Measurements from ENCODE around the gene TTC7B.

DNA sequence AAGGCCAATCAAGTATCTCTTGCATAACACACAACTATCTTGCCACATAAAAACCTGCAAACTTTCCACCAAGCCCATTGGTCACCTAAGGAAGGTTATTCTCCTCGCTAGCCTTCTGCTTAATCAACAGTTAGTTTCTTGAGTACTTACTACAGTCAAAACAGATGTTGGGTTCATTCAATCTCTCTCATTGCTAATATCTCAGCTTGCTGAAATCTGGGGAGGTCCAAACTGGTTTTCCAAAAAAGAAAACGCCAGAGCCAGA, 74.6 kb downstream of the TTC7B start:
- TF ChIP-seq, protein P1, sequence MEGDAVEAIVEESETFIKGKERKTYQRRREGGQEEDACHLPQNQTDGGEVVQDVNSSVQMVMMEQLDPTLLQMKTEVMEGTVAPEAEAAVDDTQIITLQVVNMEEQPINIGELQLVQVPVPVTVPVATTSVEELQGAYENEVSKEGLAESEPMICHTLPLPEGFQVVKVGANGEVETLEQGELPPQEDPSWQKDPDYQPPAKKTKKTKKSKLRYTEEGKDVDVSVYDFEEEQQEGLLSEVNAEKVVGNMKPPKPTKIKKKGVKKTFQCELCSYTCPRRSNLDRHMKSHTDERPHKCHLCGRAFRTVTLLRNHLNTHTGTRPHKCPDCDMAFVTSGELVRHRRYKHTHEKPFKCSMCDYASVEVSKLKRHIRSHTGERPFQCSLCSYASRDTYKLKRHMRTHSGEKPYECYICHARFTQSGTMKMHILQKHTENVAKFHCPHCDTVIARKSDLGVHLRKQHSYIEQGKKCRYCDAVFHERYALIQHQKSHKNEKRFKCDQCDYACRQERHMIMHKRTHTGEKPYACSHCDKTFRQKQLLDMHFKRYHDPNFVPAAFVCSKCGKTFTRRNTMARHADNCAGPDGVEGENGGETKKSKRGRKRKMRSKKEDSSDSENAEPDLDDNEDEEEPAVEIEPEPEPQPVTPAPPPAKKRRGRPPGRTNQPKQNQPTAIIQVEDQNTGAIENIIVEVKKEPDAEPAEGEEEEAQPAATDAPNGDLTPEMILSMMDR (conservative IDR thresholded peaks at IDR 0.05): no peak
- no peak for TF ChIP-seq ZFX (IDR thresholded peaks at IDR 0.05)

All from C4-2B (cell line).